ENCODE measurements around the gene ABHD12.

DNA sequence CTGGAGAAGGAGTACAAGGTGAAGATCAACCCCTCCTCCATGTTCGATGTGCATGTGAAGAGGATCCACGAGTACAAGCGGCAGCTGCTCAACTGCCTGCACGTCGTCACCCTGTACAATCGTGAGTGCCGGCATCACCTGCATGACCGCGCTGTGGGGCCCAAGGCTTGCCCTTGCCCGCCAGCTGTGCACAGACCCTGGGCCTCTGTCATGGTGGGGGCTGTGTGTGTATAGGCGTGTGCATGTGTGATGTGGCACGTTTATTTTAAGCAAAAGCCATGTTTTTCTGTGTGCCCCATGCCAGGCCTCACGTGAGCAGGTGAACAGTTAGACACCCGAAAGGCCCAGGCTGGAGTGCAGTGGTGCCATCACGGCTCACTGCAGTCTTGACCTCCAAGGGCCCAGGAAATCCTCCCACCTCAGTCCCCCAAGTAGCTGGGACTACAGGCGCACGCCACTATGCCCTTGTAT, 106.5 kb downstream of the ABHD12 start:
- TF ChIP-seq, protein P1, sequence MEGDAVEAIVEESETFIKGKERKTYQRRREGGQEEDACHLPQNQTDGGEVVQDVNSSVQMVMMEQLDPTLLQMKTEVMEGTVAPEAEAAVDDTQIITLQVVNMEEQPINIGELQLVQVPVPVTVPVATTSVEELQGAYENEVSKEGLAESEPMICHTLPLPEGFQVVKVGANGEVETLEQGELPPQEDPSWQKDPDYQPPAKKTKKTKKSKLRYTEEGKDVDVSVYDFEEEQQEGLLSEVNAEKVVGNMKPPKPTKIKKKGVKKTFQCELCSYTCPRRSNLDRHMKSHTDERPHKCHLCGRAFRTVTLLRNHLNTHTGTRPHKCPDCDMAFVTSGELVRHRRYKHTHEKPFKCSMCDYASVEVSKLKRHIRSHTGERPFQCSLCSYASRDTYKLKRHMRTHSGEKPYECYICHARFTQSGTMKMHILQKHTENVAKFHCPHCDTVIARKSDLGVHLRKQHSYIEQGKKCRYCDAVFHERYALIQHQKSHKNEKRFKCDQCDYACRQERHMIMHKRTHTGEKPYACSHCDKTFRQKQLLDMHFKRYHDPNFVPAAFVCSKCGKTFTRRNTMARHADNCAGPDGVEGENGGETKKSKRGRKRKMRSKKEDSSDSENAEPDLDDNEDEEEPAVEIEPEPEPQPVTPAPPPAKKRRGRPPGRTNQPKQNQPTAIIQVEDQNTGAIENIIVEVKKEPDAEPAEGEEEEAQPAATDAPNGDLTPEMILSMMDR (IDR thresholded peaks at IDR 0.05; ENCODE audit: extremely low read depth in 1 of 2, insufficient read depth in 1 of 2, low read depth in 1 of 2, low read length in 2 of 2): no peak
- TF ChIP-seq POLR2A (IDR thresholded peaks at IDR 0.05; ENCODE audit: low read depth, low read length) (no peak), POLR2AphosphoS5 (IDR thresholded peaks at IDR 0.05; ENCODE audit: insufficient read depth, low read depth, low read length) (no peak), GATA2 (IDR thresholded peaks at IDR 0.05; ENCODE audit: insufficient read depth, insufficient read length, low read depth, low read length) (no peak), EZH2 (IDR thresholded peaks at IDR 0.05; ENCODE audit: borderline replicate concordance, low read depth, low read length, severe bottlenecking) (no peak), FOS (IDR thresholded peaks at IDR 0.05; ENCODE audit: borderline replicate concordance, insufficient read depth, low read length) (no peak), JUN (IDR thresholded peaks at IDR 0.05; ENCODE audit: borderline replicate concordance, insufficient read depth, insufficient read length, low read depth) (no peak), MYC (IDR thresholded peaks at IDR 0.05; ENCODE audit: low read depth, low read length) (no peak)
- TF ChIP-seq, protein P2, sequence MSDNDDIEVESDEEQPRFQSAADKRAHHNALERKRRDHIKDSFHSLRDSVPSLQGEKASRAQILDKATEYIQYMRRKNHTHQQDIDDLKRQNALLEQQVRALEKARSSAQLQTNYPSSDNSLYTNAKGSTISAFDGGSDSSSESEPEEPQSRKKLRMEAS (IDR thresholded peaks at IDR 0.05; ENCODE audit: insufficient read depth, insufficient read length): no peak
